GM12801 (cell line): ENCODE measurements around the gene PVALEF.

Experiments
- TF ChIP-seq, protein P1 (sequence below): IDR thresholded peaks from one replicate; pipeline ENCODE4 v1.5.1; 2011; ENCODE audit warnings: control low read depth; ENCODE audit not compliant: insufficient read length; ENCODE audit errors: extremely low read depth

PVALEF gene

DNA sequence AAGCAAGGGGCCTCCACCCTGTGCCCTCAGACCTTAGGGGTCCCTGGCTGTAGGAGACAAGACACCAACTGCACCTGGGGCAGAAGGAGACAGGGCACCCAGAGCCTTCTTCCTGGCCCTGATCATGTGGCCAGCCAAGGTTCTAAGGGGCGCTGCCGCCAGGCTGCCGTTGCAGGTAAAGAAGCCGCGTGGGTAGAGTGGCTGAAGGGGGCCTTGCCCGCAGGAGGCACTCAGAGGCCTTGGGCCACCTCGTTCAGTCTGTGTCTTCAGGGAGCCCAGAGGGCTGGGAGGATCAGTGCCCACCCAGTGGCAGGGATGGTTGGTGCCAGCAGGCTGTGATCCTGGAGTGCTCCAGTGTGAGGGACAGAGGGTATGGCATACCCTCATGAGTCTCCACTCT lies 2.3 kb downstream of the PVALEF start:
- TF ChIP-seq, protein P1, sequence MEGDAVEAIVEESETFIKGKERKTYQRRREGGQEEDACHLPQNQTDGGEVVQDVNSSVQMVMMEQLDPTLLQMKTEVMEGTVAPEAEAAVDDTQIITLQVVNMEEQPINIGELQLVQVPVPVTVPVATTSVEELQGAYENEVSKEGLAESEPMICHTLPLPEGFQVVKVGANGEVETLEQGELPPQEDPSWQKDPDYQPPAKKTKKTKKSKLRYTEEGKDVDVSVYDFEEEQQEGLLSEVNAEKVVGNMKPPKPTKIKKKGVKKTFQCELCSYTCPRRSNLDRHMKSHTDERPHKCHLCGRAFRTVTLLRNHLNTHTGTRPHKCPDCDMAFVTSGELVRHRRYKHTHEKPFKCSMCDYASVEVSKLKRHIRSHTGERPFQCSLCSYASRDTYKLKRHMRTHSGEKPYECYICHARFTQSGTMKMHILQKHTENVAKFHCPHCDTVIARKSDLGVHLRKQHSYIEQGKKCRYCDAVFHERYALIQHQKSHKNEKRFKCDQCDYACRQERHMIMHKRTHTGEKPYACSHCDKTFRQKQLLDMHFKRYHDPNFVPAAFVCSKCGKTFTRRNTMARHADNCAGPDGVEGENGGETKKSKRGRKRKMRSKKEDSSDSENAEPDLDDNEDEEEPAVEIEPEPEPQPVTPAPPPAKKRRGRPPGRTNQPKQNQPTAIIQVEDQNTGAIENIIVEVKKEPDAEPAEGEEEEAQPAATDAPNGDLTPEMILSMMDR, result no peak

DNA sequence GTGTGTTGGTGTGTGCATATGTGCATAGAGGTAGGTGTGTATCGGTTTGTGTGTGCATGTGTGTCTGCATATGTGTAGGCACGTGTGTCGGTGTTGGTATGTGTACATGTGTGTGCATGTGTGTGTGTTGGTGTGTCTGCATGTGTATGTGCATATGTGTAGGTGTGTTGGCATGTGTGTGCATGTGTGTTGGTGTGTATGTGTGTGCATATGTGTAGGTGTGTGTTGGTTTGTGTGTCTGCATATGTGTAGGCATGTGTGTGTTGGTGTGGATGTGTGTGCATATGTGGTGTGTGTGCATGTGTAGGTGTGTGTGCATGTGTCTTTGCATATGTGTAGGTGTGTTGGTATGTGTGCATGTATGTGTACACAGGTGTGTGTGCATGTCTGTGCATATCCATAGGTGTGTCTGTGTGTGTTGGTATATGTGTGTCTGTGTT lies 4.6 kb downstream of the PVALEF start:
- TF ChIP-seq, protein P1, result no peak

DNA sequence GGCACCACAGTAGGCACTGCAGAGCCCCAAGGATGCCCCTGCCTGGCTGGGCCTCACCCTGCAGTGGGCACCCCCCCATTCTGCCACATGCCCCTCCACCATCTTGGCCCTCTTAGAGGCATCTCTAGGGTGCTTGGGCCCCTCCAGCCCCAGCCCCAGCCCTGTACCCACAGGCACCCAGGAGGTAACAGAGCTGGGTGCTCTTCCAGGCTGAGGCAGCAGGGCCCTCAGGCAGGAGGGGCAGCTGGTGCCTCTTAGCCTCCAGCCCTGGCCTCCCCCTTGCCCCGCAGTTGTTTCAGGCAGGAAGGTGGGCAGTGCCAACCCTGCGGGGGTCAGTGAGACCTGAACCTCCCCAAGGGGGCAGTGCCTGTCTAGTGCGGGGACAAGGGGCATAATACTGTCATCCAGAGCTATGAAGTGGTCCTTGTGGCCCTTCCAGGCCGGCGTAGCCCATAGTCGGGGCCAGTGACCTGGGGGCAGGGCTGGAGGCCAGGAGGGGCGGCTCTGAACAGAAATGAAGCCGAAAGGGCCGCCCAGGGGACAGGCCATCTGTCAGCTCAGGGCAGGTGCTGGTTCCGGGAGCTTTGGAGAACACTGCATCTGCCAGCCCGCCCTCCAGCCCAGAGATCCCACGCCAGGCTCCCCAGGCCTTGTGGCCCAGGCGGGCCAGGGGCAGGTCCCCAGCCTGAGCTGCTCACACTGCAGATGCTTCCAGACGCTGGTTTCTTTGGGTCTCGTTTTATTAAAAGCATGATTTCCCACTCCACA lies 5.6 kb downstream of the PVALEF start:
- TF ChIP-seq, protein P1, result no peak

DNA sequence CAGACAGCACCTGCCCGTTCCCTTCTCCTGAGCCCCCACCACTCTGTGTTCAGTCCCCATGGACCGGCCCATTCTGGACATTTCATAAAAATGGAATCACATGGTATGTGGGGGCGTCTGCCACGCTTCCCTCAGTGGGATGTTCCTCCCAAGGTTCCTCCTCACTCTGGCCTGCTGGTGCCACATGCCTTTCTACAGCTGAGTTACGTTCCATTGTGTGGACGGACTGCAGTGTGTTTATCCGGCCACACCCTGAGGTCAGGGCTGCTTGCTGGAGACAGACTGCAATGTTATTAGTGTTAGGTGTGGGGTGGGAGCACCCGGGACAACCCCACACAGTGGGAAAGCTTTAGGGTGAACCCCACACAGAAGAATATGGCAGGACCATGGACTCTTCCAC lies 6.6 kb downstream of the PVALEF start:
- TF ChIP-seq, protein P1, result no peak

DNA sequence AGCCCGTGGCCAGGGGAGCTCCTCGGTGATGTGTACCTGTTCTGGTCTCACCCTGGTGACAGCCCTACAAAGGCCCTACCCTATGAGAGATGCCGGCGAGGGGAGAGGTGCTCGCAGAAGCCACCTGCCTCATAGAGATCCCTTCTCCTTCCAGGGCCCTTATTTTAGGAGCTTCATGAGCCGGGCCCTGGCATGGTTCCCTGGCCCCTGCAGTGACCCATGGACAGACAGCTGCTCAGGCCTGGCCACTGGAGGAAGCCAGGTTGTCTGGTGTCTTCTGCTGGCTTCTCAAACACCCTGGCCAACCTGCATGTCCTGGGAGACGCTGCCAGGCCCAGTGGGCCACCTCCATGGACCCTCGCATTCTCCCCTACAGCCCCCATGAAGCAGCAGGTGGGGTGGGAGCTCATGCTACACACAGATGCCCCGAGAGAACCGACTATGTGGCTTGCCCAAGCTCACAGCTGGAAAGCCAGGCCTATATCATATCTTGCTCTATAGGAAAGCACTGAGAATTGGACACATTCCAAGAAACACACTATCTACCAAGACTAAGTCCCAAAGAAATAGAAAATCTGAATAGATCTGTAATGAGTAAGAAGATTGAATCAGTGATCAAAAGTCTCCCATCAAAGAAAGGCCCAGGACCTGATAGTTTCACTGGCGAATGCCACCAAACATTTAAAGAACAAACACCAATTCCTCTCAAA lies 7.9 kb downstream of the PVALEF start:
- TF ChIP-seq, protein P1, result no peak

DNA sequence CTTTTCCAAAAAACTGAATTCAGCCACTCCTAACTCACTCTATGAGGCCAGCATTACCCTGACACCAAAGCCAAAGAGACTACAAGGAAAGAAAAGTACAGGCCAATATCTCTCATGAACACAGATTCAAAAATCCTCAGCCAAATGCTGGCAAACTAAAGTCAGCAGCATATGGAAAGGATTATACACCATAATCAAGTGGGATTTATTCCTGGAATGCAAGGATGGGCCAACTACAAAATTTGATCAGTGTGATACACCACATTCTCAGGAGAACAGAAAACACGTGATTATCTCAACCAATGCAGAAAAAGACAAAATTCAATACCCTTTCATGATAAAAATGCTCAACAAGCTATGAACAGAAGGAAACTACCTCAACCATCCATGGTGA lies 8.5 kb downstream of the PVALEF start:
- TF ChIP-seq, protein P1, result no peak

DNA sequence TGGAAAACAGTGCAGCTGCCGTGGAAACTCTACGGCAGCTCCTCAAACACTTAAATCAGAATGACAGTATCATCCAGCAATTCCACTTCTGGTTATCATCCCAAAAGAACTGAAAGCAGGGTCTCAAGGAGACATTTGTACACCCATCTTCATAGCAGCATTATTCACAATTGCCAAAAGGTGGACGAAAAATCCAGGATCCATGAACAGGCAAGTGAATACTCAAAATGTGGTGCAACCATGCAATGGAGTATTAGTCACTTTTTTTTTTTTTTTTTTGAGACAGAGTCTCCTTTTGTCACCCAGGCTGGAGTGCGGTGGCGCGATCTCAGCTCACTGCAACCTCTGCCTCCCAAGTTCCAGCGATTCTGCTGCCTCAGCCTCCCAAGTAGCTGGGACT lies 11.4 kb downstream of the PVALEF start:
- TF ChIP-seq, protein P1, result no peak
